A549 (cell line): ENCODE results near the gene SLC25A11. TPM values are rescaled to one million over a fixed set of nuclear protein-coding genes. Genes with fewer than 3 reads are reported as not detected.

Experiments
- ATAC-seq, 2 experiments: fragments of 200-7000 bp in 1 of 2; fragments of >200 bp in 1 of 2; cut with Nextera tagmentation in 1 of 2; cut with Tn5 transposase in 1 of 2; 3 replicates each; pipeline versions ENCODE4 v1.8.0 to v1.9.1; 2018 to 2020; ENCODE audit warnings: mild to moderate bottlenecking in 1 of 2, moderate library complexity in 1 of 2
- CTCF ChIA-PET: fragments of 300-600 bp; sonication (Branson Sonifier 250); formaldehyde crosslinking; extraction: SDS; loops from one replicate; lab custom pipeline; 2021; ENCODE audit warnings: antibody characterized with exemption, inconsistent platforms; lab: Yijun Ruan, JAX
- POLR2A ChIA-PET: fragments of 350-600 bp; formaldehyde crosslinking; extraction: SDS; loops from one replicate; lab custom pipeline; 2021; ENCODE audit warnings: antibody characterized with exemption, inconsistent platforms; lab: Yijun Ruan, JAX
- DNase-seq, 2 experiments: peaks; one replicate each; pipeline versions ENCODE4 v3.0.0 to v3.0.0-alpha.2; 2011 to 2016; ENCODE audit warnings: low read depth in 1 of 2, low spot score in 1 of 2
- FAIRE-seq: peaks from 2 replicates; lab custom pipeline; 2011; peaks lifted over from hg19 to GRCh38; lab: Jason Lieb, UNC
- H3K27ac ChIP-seq, 2 experiments: fragments of >200 bp; sonication (Bioruptor Twin); formaldehyde crosslinking; 3 replicates each; pipeline ENCODE4 v1.5.1; 2016 to 2017
- H3K4me1 ChIP-seq: fragments of >200 bp; sonication (Bioruptor Twin); formaldehyde crosslinking; 3 replicates; pipeline ENCODE4 v1.6.1; 2016
- H3K4me2 ChIP-seq: fragments of >200 bp; sonication (Bioruptor Twin); formaldehyde crosslinking; 3 replicates; pipeline ENCODE4 v1.6.1; 2016
- H3K4me3 ChIP-seq: fragments of >200 bp; sonication (Bioruptor Twin); formaldehyde crosslinking; 3 replicates; pipeline ENCODE4 v1.5.1; 2016
- H3K9me3 ChIP-seq: fragments of >200 bp; sonication (Bioruptor Twin); formaldehyde crosslinking; 3 replicates; pipeline ENCODE4 v1.6.1; 2016
- BCL3 ChIP-seq: fragments of >200 bp; sonication (Bioruptor Twin); formaldehyde crosslinking; IDR thresholded peaks from 3 replicates; pipeline ENCODE4 v1.6.1; 2016
- CEBPB ChIP-seq, 2 experiments: fragments of >200 bp in 1 of 2; sonication (Bioruptor Twin) in 1 of 2; formaldehyde crosslinking in 1 of 2; IDR thresholded peaks; 2 replicates each; pipeline ENCODE4 v1.6.1; 2012 to 2016
- CTCF ChIP-seq: fragments of >200 bp; sonication (Bioruptor Twin); formaldehyde crosslinking; IDR thresholded peaks from 3 replicates; pipeline ENCODE4 v1.5.1; 2016
- E2F6 ChIP-seq: IDR thresholded peaks from 2 replicates; pipeline ENCODE4 v1.6.1; 2012; ENCODE audit warnings: low read depth, borderline replicate concordance
- EHMT2 ChIP-seq: fragments of 200-600 bp; sonication (generic); IDR thresholded peaks from 2 replicates; pipeline ENCODE4 v1.6.1; 2016; ENCODE audit warnings: antibody characterized with exemption, low read depth, mild to moderate bottlenecking, moderate library complexity
- FOXS1 ChIP-seq: fragments of 250-450 bp; sonication (Bioruptor Pico); IDR thresholded peaks from 2 replicates; pipeline ENCODE4 v1.5.0; 2020; ENCODE audit warnings: mild to moderate bottlenecking, moderate library complexity
- HDAC2 ChIP-seq: fragments of 200-600 bp; sonication (generic); IDR thresholded peaks from 2 replicates; pipeline ENCODE4 v1.6.1; 2016
- NFE2L2 ChIP-seq: fragments of 150-350 bp; conservative IDR thresholded peaks from 2 replicates; pipeline ENCODE4 v1.6.1; 2014; ENCODE audit warnings: low read length
- NPAS2 ChIP-seq: fragments of 250-450 bp; sonication (Bioruptor Pico); IDR thresholded peaks from 2 replicates; pipeline ENCODE4 v1.8.0; 2022; ENCODE audit warnings: mild to moderate bottlenecking, moderate library complexity, borderline replicate concordance
- RAD21 ChIP-seq, 2 experiments: fragments of >200 bp in 1 of 2; sonication (Bioruptor Twin) in 1 of 2; formaldehyde crosslinking in 1 of 2; IDR thresholded peaks in 1 of 2; conservative IDR thresholded peaks in 1 of 2; 2 replicates in 1 of 2; 3 replicates in 1 of 2; pipeline ENCODE4 v1.6.1; 2012 to 2018; ENCODE audit warnings: inconsistent platforms in 1 of 2
- RARB ChIP-seq: fragments of 250-450 bp; sonication (Bioruptor Pico); IDR thresholded peaks from 2 replicates; pipeline ENCODE4 v1.8.0; 2021; ENCODE audit warnings: mild to moderate bottlenecking, moderate library complexity
- SMC3 ChIP-seq: fragments of >200 bp; sonication (Bioruptor Twin); formaldehyde crosslinking; IDR thresholded peaks from 3 replicates; pipeline ENCODE4 v1.6.1; 2018; ENCODE audit warnings: inconsistent platforms
- ZFP36 ChIP-seq: fragments of 450-650 bp; IDR thresholded peaks from 2 replicates; pipeline ENCODE4 v1.6.1; 2014; ENCODE audit warnings: borderline replicate concordance; ENCODE audit not compliant: partially characterized antibody
- ZNF302 ChIP-seq: fragments of 250-450 bp; sonication (Bioruptor Pico); IDR thresholded peaks from 2 replicates; pipeline ENCODE4 v1.9.0; 2021; ENCODE audit warnings: inconsistent platforms, mild to moderate bottlenecking, moderate library complexity
- WGBS: methylation state at CpG from one replicate; pipeline ENCODE4 v1.1.6; 2017; ENCODE audit errors: missing lambda C conversion rate; 5-methylcytosine and 5-hydroxymethylcytosine counted together
- polyA plus RNA-seq, 4 experiments: library from polyadenylated mRNA; depleted of rRNA in 3 of 4; stranded (reverse); fragments of >200 nt; fragmentation: RNase III in 1 of 4; extraction: RNeasy Plus Mini Kit Qiagen cat#74134 plus additional on column Dnase treatment in 1 of 4; gene quantifications; 2 replicates in 3 of 4; 3 replicates in 1 of 4; pipeline ENCODE4 v1.2.3, GENCODE V29; 2011 to 2017

Gene SLC25A11
- polyA plus RNA-seq, 2 of the 4 experiments (the other 2 are of a cell fraction), result 60.2 to 69.2 TPM

- peak overlapping the region; percentile 89 for H3K4me2 ChIP-seq
- H3K4me1 ChIP-seq, result peaks cover 21% of the 10 kb centered on the region
- no peak for FAIRE-seq
- CTCF ChIA-PET, result interaction anchor here (0.7 to 6.5 kb wide), 34 partner anchors 8 to 420 kb away, joined by 3 to 148 read pairs (median 7); partner anchors contain the start of genes ENO3, INCA1, KIF1C and MED11
- no peak for TF ChIP-seq EHMT2
- TF ChIP-seq, all 56 proteins: peak for 0
- WGBS, result 28% methylated on average over 5 of the region's 5 CpGs
- peak; percentile 3 to 12; a peak in 5 of 6 replicates for ATAC-seq
- peak overlapping the region; percentile 78 for H3K4me3 ChIP-seq
- DNase-seq, result no peak
- peak overlapping the region; percentile 88 to 91 for H3K27ac ChIP-seq
- H3K9me3 ChIP-seq, result no peaks in the 10 kb centered on the region
- POLR2A ChIA-PET, result interaction anchor here (1.2 to 3.0 kb wide), 5 partner anchors 11 to 46 kb away, joined by 3 to 17 read pairs (median 13); partner anchors contain the start of genes INCA1, KIF1C, PFN1 and RNF167
Measured at GRCh38 chr17:4986403-4986802, 46.6 kb upstream of the SLC25A11 start.

- Histone ChIP-seq H3K4me1 (peaks cover 10% of the 10 kb centered on the region), H3K9me3 (no peaks in the 10 kb centered on the region), H3K4me3 (no peak overlapping the region), H3K27ac (no peak overlapping the region), H3K4me2 (no peak overlapping the region)
- POLR2A ChIA-PET, result no interaction called here
- no peak for FAIRE-seq
- ATAC-seq, result no peak
- CTCF ChIA-PET, result interaction anchor here (1.1 to 1.6 kb wide), 3 partner anchors 8 to 73 kb away, joined by 3 to 7 read pairs (median 3); no protein-coding TSS in a partner anchor
- WGBS, result 84% methylated on average over 5 of the region's 5 CpGs
- no peak for DNase-seq
- TF ChIP-seq HDAC2, result no peak
- no peak for TF ChIP-seq NPAS2 (CRISPR knock-in tag)
- TF ChIP-seq ZFP36, result no peak
- no peak for TF ChIP-seq ZNF302 (CRISPR knock-in tag)
- TF ChIP-seq BCL3, result no peak
- no peak for TF ChIP-seq E2F6
Measured at GRCh38 chr17:4982305-4982704, 42.5 kb upstream of the SLC25A11 start.

GRCh38 chr17:4980644-4981216 lies 40.9 kb upstream of the SLC25A11 start:
- TF ChIP-seq CEBPB (IDR thresholded peaks at IDR 0.05) (peak; percentile 5 to 61; a peak in 2 of 4 replicates), RAD21 (conservative IDR thresholded peaks at IDR 0.05 in 1 of 2, IDR thresholded peaks at IDR 0.05 in 1 of 2) (peak; percentile 55 to 63), NFE2L2 (no peak), RARB (no peak), SMC3 (peak; percentile 84), FOXS1 (no peak), CTCF (peak; percentile 73)
- TF ChIP-seq, all 56 proteins: peak for 4
- no peak overlapping the region for H3K4me3 ChIP-seq
- no peak overlapping the region for H3K4me2 ChIP-seq
- no peak overlapping the region for H3K27ac ChIP-seq
- CTCF ChIA-PET, result interaction anchor here (0.6 to 4.7 kb wide), 32 partner anchors 11 to 183 kb away, joined by 3 to 79 read pairs (median 5); partner anchors contain the start of genes ENO3, INCA1, KIF1C and RNF167
- FAIRE-seq (peak; percentile 39), DNase-seq (peak; percentile 65 to 73), ATAC-seq (peak; percentile 78 to 84)
- POLR2A ChIA-PET, result interaction anchor here (2.4 kb wide), 1 partner anchor 13 kb away, joined by 11 read pairs; the partner anchor contains the start of gene SPAG7
- no peaks in the 10 kb centered on the region for H3K9me3 ChIP-seq
- WGBS, result 46% methylated on average over 6 of the region's 6 CpGs
- peaks cover 2% of the 10 kb centered on the region; the same call in 2 of the 3 replicates for H3K4me1 ChIP-seq
